Left ventricle myocardium inferior (tissue), 1 donor: ENCODE data around the gene MSI2. TPM values are rescaled to one million over a fixed set of nuclear protein-coding genes. Genes with fewer than 3 reads are reported as not detected.

ENCODE experiments used
- DNase-seq: peaks from one replicate; pipeline ENCODE4 v3.0.0-alpha.2; 2020
- H3K27ac ChIP-seq: fragments of 200-600 bp; replicated peaks from 2 replicates; pipeline ENCODE4 v1.8.0; 2021
- H3K27me3 ChIP-seq: fragments of 200-600 bp; 2 replicates; pipeline ENCODE4 v1.8.0; 2021; ENCODE audit warnings: low read depth
- H3K36me3 ChIP-seq: fragments of 200-600 bp; 2 replicates; pipeline ENCODE4 v1.8.0; 2021
- H3K4me1 ChIP-seq: fragments of 200-600 bp; 2 replicates; pipeline ENCODE4 v1.8.0; 2021
- H3K4me3 ChIP-seq: fragments of 200-600 bp; 2 replicates; pipeline ENCODE4 v1.8.0; 2021; ENCODE audit warnings: mild to moderate bottlenecking, moderate library complexity
- H3K9me3 ChIP-seq: fragments of 200-600 bp; replicated peaks from 2 replicates; pipeline ENCODE4 v1.8.0; 2021
- CTCF ChIP-seq: fragments of 200-600 bp; IDR thresholded peaks from 2 replicates; pipeline ENCODE4 v1.8.0; 2021; ENCODE audit warnings: antibody characterized with exemption, mild to moderate bottlenecking, borderline replicate concordance
- intact Hi-C: fragments of 100-400 bp; cut with micrococcal nuclease; formaldehyde crosslinking; loops from one replicate; pipeline ENCODE4 v1.11.0; 2022
- total RNA-seq: library from RNA; stranded (reverse); fragmentation: NEBNext Ultra II Directional; extraction: Animal tissue kit (Norgen Biotek cat#: 25700); gene quantifications from one replicate; pipeline ENCODE4 v1.2.1, GENCODE V29; 2021
- donor health status: DM: no; HTN: yes; CAD: no; lungs with severe emphysema.

Gene MSI2
- total RNA-seq, 1 donor from 2014 or later = 118 TPM

DNA sequence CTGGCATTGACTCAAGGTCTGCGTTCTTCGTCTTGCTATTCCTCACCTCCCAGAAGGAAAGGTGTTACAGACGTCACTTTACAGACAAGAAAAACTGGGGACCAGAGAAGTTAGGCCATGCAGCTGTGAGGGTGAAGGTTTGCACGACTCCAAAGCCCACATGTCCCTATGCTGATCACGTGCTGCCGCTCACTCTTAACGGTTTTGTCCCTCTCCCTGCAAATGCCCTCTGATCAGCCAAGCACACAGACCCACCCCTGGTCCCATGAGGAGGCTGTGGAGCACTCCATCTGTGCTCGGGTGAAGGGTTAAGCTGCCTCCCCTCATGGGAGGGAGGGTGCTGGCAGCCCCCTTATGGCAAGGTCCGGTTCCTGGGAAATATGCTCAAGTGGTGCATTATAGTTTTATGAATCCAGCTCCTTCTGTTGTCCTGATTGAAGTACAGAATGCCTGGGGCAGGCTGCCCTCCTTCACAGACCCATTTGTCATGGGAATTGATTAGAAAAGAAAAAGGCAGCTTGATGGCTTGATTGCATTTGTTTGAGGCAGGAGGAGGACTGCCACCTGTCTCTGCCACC, 470.0 kb downstream of the MSI2 start:
- H3K27ac ChIP-seq = no peak overlapping the region
- no peaks in the 10 kb centered on the region for H3K9me3 ChIP-seq
- H3K4me1 ChIP-seq = no peaks in the 10 kb centered on the region
- H3K36me3 ChIP-seq = no peaks in the 10 kb centered on the region
- H3K27me3 ChIP-seq = peaks cover 5% of the 10 kb centered on the region
- no peak overlapping the region for H3K4me3 ChIP-seq
- no peak for DNase-seq
- intact Hi-C loops = no loop called here
- TF ChIP-seq CTCF = no peak

DNA sequence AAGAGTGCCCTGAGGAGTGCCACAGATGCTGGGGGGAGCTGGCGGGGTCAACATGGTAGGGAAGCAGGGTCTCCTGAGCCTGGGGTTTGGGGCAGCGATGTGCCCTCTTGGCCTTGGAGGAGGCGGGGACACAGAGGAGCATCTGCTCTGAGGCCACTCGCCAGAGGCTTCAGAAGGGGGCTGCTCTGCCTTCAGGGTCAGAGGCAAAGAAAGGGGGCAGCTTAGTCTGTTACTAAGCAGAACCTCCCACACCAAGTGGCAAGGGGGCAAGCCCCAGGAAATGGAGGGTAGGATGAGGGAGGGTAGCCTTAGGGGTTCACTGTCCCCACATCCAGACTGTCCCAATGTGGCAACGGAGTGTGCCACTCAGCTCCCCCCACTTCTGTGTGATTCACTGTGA, 470.5 kb downstream of the MSI2 start:
- intact Hi-C loops = no loop called here
- TF ChIP-seq CTCF = no peak
- Histone ChIP-seq H3K4me1 (no peaks in the 10 kb centered on the region), H3K36me3 (no peaks in the 10 kb centered on the region), H3K27me3 (peaks cover 5% of the 10 kb centered on the region), H3K4me3 (no peak overlapping the region), H3K27ac (no peak overlapping the region), H3K9me3 (no peaks in the 10 kb centered on the region)
- no peak for DNase-seq

GRCh38 chr17:57727630-57728175, 471.4 kb downstream of the MSI2 start:
- no peak overlapping the region for H3K27ac ChIP-seq
- H3K4me3 ChIP-seq = no peak overlapping the region
- H3K36me3 ChIP-seq = no peaks in the 10 kb centered on the region
- peaks cover 5% of the 10 kb centered on the region for H3K27me3 ChIP-seq
- no peaks in the 10 kb centered on the region for H3K4me1 ChIP-seq
- no peaks in the 10 kb centered on the region for H3K9me3 ChIP-seq
- TF ChIP-seq CTCF = no peak
- intact Hi-C loops = no loop called here
- DNase-seq = no peak

DNA sequence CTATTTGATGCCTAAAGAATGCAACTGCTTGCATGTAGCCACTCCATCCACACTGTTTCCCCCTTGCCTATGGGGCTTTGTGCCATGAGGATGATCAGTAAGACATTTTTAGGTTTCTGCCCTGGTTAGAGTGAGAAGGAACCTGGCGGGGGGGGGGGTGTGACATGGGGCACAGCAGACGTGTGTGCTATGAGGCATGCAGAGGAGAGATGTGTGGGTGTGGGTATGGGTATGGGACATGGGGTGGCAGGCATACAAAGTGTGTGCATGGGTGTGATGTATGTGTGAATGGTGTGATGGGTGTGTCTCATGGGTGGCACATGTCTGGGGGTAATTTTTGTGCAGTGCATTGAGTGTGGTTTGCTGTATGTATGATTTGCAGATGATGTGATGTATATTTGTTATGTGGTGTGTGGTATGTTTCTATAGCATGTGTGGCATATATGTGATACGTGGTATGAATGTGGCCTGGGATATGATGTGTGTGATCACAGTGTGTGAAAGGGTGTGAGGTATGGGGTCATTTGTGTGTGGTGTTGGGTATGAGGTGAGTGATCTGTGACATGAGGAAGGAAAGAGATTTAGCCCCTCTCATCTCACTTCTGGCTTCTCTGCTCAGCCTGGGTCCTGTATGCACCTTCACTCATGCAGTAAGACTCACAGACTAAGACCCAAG, 473.8 kb downstream of the MSI2 start:
- no peak for DNase-seq
- no peaks in the 10 kb centered on the region for H3K9me3 ChIP-seq
- H3K36me3 ChIP-seq = no peaks in the 10 kb centered on the region
- intact Hi-C loops = no loop called here
- peaks cover 5% of the 10 kb centered on the region for H3K27me3 ChIP-seq
- H3K27ac ChIP-seq = no peak overlapping the region
- no peak for TF ChIP-seq CTCF
- no peak overlapping the region for H3K4me3 ChIP-seq
- H3K4me1 ChIP-seq = no peaks in the 10 kb centered on the region

- TF ChIP-seq CTCF = no peak
- no peak for DNase-seq
- H3K4me3 ChIP-seq = no peak overlapping the region
- H3K27me3 ChIP-seq = no peaks in the 10 kb centered on the region
- no peaks in the 10 kb centered on the region for H3K9me3 ChIP-seq
- no peaks in the 10 kb centered on the region for H3K36me3 ChIP-seq
- H3K27ac ChIP-seq = no peak overlapping the region
- intact Hi-C loops = no loop called here
- no peaks in the 10 kb centered on the region for H3K4me1 ChIP-seq
These were observed 475.7 kb downstream of the MSI2 start for GRCh38 chr17:57732062-57732461.
